ENCODE measurements around the gene STK40.

The STK40 gene

DNA sequence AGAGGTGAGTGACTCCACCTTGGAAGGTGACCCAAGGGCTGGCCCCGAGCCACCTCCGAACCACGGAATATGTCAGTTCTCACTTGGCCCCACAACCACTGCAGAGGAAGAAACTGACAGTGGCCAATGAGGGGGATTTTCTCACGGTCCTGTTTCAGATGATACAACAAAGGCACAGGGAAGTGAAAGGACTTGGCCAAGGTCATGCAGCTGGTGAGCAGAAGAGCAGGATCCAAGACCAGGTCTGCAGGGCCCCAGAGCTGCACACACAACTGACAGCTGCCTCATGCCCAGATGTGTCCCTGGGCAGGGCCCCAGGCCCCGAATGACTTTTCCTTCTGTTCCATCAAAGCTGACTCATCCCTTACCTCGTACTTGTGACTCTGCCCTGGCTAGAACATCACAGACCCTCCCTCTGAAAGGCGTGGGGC is 36.5 kb downstream of the STK40 start:
- H3K4me3 ChIP-seq (ENCODE audit: low read depth, low read length), result no peak overlapping the region
- peak; percentile 88 for DNase-seq (ENCODE audit: low read depth)
- TF ChIP-seq, protein P1, sequence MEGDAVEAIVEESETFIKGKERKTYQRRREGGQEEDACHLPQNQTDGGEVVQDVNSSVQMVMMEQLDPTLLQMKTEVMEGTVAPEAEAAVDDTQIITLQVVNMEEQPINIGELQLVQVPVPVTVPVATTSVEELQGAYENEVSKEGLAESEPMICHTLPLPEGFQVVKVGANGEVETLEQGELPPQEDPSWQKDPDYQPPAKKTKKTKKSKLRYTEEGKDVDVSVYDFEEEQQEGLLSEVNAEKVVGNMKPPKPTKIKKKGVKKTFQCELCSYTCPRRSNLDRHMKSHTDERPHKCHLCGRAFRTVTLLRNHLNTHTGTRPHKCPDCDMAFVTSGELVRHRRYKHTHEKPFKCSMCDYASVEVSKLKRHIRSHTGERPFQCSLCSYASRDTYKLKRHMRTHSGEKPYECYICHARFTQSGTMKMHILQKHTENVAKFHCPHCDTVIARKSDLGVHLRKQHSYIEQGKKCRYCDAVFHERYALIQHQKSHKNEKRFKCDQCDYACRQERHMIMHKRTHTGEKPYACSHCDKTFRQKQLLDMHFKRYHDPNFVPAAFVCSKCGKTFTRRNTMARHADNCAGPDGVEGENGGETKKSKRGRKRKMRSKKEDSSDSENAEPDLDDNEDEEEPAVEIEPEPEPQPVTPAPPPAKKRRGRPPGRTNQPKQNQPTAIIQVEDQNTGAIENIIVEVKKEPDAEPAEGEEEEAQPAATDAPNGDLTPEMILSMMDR (IDR thresholded peaks at IDR 0.05; ENCODE audit: low read depth, low read length, missing control alignments), result no peak

DNA sequence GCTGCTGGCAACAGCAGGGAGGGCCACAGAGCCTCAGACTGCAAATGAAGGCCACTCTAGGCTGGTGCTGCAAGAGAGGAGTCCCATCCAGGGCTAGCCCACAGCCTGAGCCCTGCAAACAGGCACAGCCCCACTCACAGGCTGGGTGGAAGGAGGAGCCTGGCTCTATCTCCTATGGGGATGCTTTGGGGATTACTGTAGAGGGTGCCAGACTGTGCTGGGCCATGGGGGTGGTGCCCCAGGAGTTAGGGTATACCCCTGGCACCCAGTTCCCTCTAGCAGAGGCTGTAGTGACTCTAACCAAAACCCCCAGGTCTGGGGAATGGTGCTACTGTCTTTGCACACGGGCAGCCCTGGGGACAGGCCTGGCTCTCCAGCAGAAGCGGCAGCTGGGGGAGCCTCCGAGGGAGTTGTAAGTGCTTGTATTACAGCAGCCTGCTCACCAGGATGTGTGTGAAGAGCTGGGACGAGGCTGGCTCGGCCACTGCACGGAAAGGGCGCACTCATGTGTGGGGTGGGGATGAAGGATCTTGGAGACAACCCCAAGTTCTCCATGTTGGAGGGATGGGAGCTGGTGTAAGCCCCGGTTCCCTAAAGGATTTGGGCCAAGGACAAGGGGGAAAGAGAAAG is 38.9 kb downstream of the STK40 start:
- TF ChIP-seq, protein P1 (IDR thresholded peaks at IDR 0.05; ENCODE audit: low read depth, low read length, missing control alignments), result no peak
- no peak for DNase-seq (ENCODE audit: low read depth)
- no peak overlapping the region for H3K4me3 ChIP-seq (ENCODE audit: low read depth, low read length)

DNA sequence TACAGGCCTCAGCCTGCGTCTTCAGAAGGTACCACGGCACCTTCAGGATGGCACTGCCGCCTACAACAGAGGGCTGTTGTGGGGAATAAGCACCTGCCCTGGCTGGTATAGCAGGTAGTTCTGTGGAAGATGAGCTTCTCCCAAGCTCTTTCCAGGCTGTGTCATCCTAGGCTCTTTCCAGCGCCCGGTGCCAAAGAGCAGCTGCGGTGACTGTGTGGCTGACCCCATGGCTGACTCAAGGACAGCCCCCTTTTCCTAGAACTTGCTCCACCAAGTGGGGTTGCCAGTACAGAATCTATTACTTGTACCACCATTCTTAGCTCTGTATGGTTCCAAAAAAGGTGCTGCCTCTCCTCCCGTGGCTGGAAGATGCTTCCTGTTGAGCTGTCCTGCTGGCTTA is 40.4 kb downstream of the STK40 start:
- DNase-seq (ENCODE audit: low read depth), result no peak
- TF ChIP-seq, protein P1 (IDR thresholded peaks at IDR 0.05; ENCODE audit: low read depth, low read length, missing control alignments), result no peak
- H3K4me3 ChIP-seq (ENCODE audit: low read depth, low read length), result no peak overlapping the region

DNA sequence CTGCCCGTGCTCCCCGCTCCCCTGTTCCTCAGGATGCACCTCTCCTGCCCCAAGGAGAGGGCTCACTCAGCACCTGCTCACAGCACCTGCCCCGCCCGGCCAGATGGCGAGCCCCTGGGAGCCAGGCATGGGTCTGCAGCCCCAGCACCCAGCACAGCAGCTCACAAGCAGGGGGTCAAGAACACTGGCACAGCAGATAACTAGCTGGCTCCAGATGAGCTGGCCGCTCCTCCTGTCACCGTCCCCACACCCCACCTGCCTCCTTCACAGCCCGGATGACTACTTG is 41.4 kb downstream of the STK40 start:
- H3K4me3 ChIP-seq (ENCODE audit: low read depth, low read length), result no peak overlapping the region
- TF ChIP-seq, protein P1 (IDR thresholded peaks at IDR 0.05; ENCODE audit: low read depth, low read length, missing control alignments), result no peak
- DNase-seq (ENCODE audit: low read depth), result no peak

DNA sequence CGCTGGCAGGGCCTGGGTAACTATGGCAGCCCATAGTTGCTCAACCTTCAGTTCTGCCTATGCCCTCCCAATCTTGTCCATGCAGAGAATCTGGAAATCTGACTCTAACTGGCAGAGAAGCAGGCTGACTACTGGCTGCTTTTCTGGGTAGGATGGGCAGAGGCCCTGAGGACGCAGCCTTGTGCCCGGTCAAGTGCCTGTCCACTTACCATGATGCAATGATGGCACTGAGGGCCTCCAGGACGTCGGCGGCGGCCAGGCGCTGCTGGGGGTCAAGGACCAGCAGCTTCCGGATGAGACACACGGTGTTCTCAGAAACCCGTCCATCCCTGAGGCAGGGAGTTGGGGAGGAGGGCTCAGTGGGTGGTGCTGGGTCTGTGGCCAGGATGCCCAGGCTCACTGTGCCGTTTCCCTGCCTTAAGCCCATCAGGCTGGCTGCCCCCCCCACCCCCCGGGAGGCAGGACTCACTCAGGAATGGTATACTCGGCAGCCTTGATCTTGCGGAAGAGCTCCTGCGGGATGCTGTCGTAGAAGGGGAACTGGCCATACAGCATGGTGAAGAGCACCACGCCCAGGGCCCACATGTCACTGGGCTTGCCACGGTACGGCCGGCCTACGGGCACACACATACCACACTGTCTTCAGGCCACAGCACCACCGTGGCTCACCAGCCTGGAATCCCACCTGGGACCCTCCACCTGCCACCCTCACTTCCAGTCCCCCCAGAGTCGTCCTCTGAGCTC is 41.9 kb downstream of the STK40 start:
- no peak overlapping the region for H3K4me3 ChIP-seq (ENCODE audit: low read depth, low read length)
- TF ChIP-seq, protein P1 (IDR thresholded peaks at IDR 0.05; ENCODE audit: low read depth, low read length, missing control alignments), result no peak
- DNase-seq (ENCODE audit: low read depth), result no peak

DNA sequence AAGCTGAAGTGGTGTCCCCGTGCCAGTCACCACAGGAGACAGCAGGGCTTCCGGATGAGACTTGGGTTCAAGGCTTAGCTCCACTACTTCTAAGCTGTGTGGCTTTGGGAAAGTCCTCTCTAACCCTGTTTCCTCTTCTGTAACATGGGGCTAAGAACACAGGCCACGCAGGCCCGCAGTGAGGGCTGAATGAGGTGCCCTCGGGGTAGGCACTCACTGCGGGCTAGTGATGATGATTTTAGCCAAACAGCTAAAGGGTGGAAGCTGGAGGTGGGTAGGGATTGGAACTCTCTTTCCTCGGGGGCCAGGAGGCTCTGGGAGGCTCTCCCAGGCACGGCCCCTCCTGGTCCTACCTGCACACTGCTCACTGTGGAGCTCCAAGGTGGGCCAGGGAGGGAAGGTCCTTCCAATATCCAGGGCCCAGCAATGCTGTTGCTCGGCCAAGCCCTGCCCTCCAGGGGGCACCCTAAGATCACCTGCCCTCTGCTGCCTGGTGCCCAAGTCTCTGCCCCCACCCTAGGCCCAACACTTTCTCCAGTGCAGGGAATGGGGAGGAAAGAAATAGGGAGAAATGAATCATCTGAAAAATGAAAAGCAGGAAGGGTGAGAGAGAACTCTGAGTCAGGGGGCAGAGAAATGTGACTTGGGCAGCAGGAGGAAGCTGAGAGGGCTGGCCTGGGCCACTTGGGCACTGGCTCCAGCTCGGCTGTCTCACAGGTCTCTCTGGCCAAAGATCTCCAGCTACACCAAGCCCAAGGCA is 43.1 kb downstream of the STK40 start:
- H3K4me3 ChIP-seq (ENCODE audit: low read depth, low read length), result no peak overlapping the region
- TF ChIP-seq, protein P1 (IDR thresholded peaks at IDR 0.05; ENCODE audit: low read depth, low read length, missing control alignments), result peak; percentile 71
- no peak for DNase-seq (ENCODE audit: low read depth)

Measured in GM12864 (cell line).